K562 (cell line): ENCODE results near the gene CTSF. TPM values are rescaled to one million over a fixed set of nuclear protein-coding genes. Genes with fewer than 3 reads are reported as not detected.
A peak's percentile ranks its signal among the peaks of the same experiment; 100 is the strongest.

Source experiments
- FIP1L1 ChIP-seq: fragments of 200-400 bp; formaldehyde crosslinking; IDR thresholded peaks from 2 replicates; pipeline ENCODE4 v1.6.1; 2018; ENCODE audit warnings: mild to moderate bottlenecking, low read depth, low read length; ENCODE audit not compliant: poor library complexity, severe bottlenecking
- FOXP1 ChIP-seq: sonication (generic); formaldehyde crosslinking; IDR thresholded peaks from 2 replicates; pipeline ENCODE4 v1.8.0; 2022; ENCODE audit warnings: mild to moderate bottlenecking, missing genetic modification reagents
- HDAC2 ChIP-seq: fragments of 450-650 bp; IDR thresholded peaks from 2 replicates; pipeline ENCODE4 v1.6.1; 2016; ENCODE audit warnings: mild to moderate bottlenecking
- KDM2B ChIP-seq: fragments of 250-450 bp; sonication (Bioruptor Pico); IDR thresholded peaks from 2 replicates; pipeline ENCODE4 v1.8.0; 2021; ENCODE audit warnings: mild to moderate bottlenecking, moderate library complexity
- KDM4B ChIP-seq, 2 experiments: fragments of 450-650 bp in 1 of 2; sonication (generic) in 1 of 2; IDR thresholded peaks; 2 replicates each; pipeline ENCODE4 v1.6.1; 2016 to 2017; ENCODE audit warnings: borderline replicate concordance in 2 of 2, antibody characterized with exemption in 1 of 2, low read depth in 1 of 2, mild to moderate bottlenecking in 1 of 2
- MED1 ChIP-seq: sonication (generic); formaldehyde crosslinking; IDR thresholded peaks from 2 replicates; pipeline ENCODE4 v1.8.1; 2023; ENCODE audit warnings: missing genetic modification reagents, borderline replicate concordance
- SRSF9 ChIP-seq: fragments of 200-400 bp; formaldehyde crosslinking; IDR thresholded peaks from 2 replicates; pipeline ENCODE4 v1.6.1; 2017; ENCODE audit warnings: low read depth, low read length, borderline replicate concordance
- polyA plus RNA-seq, 8 experiments: library from polyadenylated mRNA; depleted of rRNA in 4 of 8; stranded (reverse) in 5 of 8; unstranded in 3 of 8; fragments of >200 nt; fragmentation: Nextera tagmentation in 2 of 8; fragmentation: Illumina TruSeq in 1 of 8; extraction: Ambion mirVana in 2 of 8; extraction: Trizol in 1 of 8; gene quantifications; 2 replicates each; pipeline versions ENCODE4 v1.2.1 to v1.2.3, GENCODE V29; 2011 to 2014; ENCODE audit warnings: inconsistent platforms in 1 of 8, missing spikeins in 1 of 8
- total RNA-seq, 7 experiments: library from RNA; depleted of rRNA in 6 of 7; stranded (reverse); fragments of >200 nt in 6 of 7; fragmentation: Illumina TruSeq in 2 of 7; extraction: Trizol in 2 of 7; gene quantifications; 2 replicates each; pipeline versions ENCODE4 v1.2.1 to v1.2.3, GENCODE V29; 2011 to 2021; ENCODE audit warnings: low replicate concordance in 1 of 7
- TF ChIP-seq, protein P1 (sequence below): fragments of 450-650 bp; IDR thresholded peaks from 2 replicates; pipeline ENCODE4 v1.6.1; 2016; ENCODE audit warnings: mild to moderate bottlenecking, moderate library complexity
- TF ChIP-seq, protein P2 (sequence below), 2 experiments: IDR thresholded peaks; 2 replicates each; pipeline ENCODE4 v1.6.1; 2011; ENCODE audit warnings: borderline replicate concordance in 1 of 2, control low read depth in 1 of 2, low read depth in 1 of 2, low read length in 1 of 2, mild to moderate bottlenecking in 1 of 2, mixed read lengths in 1 of 2, moderate library complexity in 1 of 2; ENCODE audit not compliant: insufficient read depth in 1 of 2, insufficient read length in 1 of 2, poor library complexity in 1 of 2, severe bottlenecking in 1 of 2; ENCODE audit errors: extremely low read depth in 1 of 2
- TF ChIP-seq, protein P3 (sequence below): sonication (generic); IDR thresholded peaks from 2 replicates; pipeline ENCODE4 v1.6.1; 2016
- TF ChIP-seq, protein P4 (sequence below): sonication (generic); formaldehyde crosslinking; IDR thresholded peaks from 2 replicates; pipeline ENCODE4 v1.8.1; 2023; ENCODE audit warnings: mild to moderate bottlenecking, missing genetic modification reagents, moderate library complexity

The CTSF gene
- total and polyA plus RNA-seq, 9 of the 15 experiments (the other 6 are each of a cell fraction or from before 2014, with no cell fraction given), result 0.41 to 10.5 (median 3.8) TPM

DNA sequence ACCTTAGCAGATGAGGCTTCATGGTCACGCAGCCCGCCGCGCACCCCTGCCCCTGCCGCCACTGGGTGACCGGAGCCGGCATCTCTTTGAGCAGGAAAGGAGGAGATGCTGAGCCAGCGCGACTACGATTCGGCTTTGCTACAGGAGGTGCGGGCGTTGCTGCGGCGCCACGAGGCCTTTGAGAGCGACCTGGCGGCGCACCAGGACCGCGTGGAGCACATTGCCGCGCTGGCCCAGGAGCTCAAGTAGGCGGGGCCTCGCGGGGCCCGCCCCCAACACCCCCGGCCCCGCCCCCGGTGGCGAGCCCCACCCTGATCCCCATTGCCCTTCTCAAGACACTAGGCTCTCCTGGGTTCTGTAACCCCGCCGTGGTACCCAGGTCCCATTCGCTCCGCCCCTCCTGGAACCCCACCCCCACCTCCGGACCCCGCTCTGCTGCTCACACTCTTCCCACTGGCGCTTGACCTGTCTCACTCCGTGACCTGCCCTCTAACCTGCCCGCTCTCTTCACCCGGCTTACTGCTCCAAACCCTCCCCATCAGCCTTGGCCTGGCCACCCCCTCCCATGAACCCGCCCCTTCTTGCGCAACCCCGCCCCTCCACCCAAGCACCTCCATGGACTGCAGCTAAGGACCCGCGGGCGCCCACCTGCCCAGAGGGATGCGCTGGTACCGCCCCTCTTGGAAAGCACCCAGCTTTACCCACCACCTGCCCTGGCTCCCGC, 9.1 kb downstream of the CTSF start (continued):
- TF ChIP-seq, protein P1, sequence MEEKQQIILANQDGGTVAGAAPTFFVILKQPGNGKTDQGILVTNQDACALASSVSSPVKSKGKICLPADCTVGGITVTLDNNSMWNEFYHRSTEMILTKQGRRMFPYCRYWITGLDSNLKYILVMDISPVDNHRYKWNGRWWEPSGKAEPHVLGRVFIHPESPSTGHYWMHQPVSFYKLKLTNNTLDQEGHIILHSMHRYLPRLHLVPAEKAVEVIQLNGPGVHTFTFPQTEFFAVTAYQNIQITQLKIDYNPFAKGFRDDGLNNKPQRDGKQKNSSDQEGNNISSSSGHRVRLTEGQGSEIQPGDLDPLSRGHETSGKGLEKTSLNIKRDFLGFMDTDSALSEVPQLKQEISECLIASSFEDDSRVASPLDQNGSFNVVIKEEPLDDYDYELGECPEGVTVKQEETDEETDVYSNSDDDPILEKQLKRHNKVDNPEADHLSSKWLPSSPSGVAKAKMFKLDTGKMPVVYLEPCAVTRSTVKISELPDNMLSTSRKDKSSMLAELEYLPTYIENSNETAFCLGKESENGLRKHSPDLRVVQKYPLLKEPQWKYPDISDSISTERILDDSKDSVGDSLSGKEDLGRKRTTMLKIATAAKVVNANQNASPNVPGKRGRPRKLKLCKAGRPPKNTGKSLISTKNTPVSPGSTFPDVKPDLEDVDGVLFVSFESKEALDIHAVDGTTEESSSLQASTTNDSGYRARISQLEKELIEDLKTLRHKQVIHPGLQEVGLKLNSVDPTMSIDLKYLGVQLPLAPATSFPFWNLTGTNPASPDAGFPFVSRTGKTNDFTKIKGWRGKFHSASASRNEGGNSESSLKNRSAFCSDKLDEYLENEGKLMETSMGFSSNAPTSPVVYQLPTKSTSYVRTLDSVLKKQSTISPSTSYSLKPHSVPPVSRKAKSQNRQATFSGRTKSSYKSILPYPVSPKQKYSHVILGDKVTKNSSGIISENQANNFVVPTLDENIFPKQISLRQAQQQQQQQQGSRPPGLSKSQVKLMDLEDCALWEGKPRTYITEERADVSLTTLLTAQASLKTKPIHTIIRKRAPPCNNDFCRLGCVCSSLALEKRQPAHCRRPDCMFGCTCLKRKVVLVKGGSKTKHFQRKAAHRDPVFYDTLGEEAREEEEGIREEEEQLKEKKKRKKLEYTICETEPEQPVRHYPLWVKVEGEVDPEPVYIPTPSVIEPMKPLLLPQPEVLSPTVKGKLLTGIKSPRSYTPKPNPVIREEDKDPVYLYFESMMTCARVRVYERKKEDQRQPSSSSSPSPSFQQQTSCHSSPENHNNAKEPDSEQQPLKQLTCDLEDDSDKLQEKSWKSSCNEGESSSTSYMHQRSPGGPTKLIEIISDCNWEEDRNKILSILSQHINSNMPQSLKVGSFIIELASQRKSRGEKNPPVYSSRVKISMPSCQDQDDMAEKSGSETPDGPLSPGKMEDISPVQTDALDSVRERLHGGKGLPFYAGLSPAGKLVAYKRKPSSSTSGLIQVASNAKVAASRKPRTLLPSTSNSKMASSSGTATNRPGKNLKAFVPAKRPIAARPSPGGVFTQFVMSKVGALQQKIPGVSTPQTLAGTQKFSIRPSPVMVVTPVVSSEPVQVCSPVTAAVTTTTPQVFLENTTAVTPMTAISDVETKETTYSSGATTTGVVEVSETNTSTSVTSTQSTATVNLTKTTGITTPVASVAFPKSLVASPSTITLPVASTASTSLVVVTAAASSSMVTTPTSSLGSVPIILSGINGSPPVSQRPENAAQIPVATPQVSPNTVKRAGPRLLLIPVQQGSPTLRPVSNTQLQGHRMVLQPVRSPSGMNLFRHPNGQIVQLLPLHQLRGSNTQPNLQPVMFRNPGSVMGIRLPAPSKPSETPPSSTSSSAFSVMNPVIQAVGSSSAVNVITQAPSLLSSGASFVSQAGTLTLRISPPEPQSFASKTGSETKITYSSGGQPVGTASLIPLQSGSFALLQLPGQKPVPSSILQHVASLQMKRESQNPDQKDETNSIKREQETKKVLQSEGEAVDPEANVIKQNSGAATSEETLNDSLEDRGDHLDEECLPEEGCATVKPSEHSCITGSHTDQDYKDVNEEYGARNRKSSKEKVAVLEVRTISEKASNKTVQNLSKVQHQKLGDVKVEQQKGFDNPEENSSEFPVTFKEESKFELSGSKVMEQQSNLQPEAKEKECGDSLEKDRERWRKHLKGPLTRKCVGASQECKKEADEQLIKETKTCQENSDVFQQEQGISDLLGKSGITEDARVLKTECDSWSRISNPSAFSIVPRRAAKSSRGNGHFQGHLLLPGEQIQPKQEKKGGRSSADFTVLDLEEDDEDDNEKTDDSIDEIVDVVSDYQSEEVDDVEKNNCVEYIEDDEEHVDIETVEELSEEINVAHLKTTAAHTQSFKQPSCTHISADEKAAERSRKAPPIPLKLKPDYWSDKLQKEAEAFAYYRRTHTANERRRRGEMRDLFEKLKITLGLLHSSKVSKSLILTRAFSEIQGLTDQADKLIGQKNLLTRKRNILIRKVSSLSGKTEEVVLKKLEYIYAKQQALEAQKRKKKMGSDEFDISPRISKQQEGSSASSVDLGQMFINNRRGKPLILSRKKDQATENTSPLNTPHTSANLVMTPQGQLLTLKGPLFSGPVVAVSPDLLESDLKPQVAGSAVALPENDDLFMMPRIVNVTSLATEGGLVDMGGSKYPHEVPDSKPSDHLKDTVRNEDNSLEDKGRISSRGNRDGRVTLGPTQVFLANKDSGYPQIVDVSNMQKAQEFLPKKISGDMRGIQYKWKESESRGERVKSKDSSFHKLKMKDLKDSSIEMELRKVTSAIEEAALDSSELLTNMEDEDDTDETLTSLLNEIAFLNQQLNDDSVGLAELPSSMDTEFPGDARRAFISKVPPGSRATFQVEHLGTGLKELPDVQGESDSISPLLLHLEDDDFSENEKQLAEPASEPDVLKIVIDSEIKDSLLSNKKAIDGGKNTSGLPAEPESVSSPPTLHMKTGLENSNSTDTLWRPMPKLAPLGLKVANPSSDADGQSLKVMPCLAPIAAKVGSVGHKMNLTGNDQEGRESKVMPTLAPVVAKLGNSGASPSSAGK, result peak; percentile 99
- TF ChIP-seq MED1 (CRISPR knock-in tag) (no peak), HDAC2 (0 out of 2 replicates have a peak, but pooled peaks have one; percentile 26), FIP1L1 (peak; percentile 32), KDM4B (IDR thresholded peaks at IDR 0.05; ENCODE audit: borderline replicate concordance in 2 of 2, low read depth in 1 of 2) (no peak), FOXP1 (CRISPR knock-in tag) (peak; percentile 92; the same call in 1 of the 2 replicates), KDM2B (CRISPR knock-in tag) (no peak), SRSF9 (no peak)
- TF ChIP-seq, protein P2, sequence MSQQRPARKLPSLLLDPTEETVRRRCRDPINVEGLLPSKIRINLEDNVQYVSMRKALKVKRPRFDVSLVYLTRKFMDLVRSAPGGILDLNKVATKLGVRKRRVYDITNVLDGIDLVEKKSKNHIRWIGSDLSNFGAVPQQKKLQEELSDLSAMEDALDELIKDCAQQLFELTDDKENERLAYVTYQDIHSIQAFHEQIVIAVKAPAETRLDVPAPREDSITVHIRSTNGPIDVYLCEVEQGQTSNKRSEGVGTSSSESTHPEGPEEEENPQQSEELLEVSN (IDR thresholded peaks at IDR 0.05; ENCODE audit: borderline replicate concordance in 1 of 2, extremely low read depth in 1 of 2, insufficient read depth in 1 of 2, insufficient read length in 1 of 2, low read depth in 1 of 2, low read length in 1 of 2, poor library complexity in 1 of 2, severe bottlenecking in 1 of 2), result peak; percentile 99 to 100
- TF ChIP-seq, protein P3, sequence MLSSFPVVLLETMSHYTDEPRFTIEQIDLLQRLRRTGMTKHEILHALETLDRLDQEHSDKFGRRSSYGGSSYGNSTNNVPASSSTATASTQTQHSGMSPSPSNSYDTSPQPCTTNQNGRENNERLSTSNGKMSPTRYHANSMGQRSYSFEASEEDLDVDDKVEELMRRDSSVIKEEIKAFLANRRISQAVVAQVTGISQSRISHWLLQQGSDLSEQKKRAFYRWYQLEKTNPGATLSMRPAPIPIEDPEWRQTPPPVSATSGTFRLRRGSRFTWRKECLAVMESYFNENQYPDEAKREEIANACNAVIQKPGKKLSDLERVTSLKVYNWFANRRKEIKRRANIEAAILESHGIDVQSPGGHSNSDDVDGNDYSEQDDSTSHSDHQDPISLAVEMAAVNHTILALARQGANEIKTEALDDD, result no peak
- TF ChIP-seq, protein P4, sequence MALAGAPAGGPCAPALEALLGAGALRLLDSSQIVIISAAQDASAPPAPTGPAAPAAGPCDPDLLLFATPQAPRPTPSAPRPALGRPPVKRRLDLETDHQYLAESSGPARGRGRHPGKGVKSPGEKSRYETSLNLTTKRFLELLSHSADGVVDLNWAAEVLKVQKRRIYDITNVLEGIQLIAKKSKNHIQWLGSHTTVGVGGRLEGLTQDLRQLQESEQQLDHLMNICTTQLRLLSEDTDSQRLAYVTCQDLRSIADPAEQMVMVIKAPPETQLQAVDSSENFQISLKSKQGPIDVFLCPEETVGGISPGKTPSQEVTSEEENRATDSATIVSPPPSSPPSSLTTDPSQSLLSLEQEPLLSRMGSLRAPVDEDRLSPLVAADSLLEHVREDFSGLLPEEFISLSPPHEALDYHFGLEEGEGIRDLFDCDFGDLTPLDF (CRISPR knock-in tag), result peak; percentile 39; the same call in 1 of the 2 replicates
